Stimulated activated CD4-positive, alpha-beta T cell treated with anti-CD3 and anti-CD28 coated beads, Interleukin-15, amount 100 ng/mL, for 24 hours (primary cell): ENCODE measurements around the gene WDR1.

Experiments
- DNase-seq: peaks from one replicate; pipeline ENCODE4 v3.0.0-alpha.2; 2020

The WDR1 gene

GRCh38 chr4:10034612-10035104 lies 81.9 kb downstream of the WDR1 start:
- DNase-seq, result no peak

- DNase-seq, result no peak
Measured at GRCh38 chr4:10034136-10034535, 82.5 kb downstream of the WDR1 start.

- DNase-seq, result no peak
Measured at GRCh38 chr4:10033191-10033881, 83.3 kb downstream of the WDR1 start.

GRCh38 chr4:10032625-10033024 lies 84.0 kb downstream of the WDR1 start:
- no peak for DNase-seq

GRCh38 chr4:10031668-10032590 lies 84.7 kb downstream of the WDR1 start:
- DNase-seq, result no peak

- DNase-seq, result no peak
Measured at GRCh38 chr4:10030972-10031667, 85.5 kb downstream of the WDR1 start.

- no peak for DNase-seq
Measured at GRCh38 chr4:10029403-10029802, 87.2 kb downstream of the WDR1 start.

GRCh38 chr4:10028910-10029309 lies 87.7 kb downstream of the WDR1 start:
- no peak for DNase-seq

GRCh38 chr4:10026485-10026884 lies 90.1 kb downstream of the WDR1 start:
- no peak for DNase-seq

- DNase-seq, result no peak
Measured at GRCh38 chr4:10025230-10025806, 91.3 kb downstream of the WDR1 start.
